Activated CD8-positive, alpha-beta memory T cell treated with anti-CD3 and anti-CD28 coated beads, Interleukin-2, amount 50 U/mL, for 48 hours (primary cell): ENCODE results near the gene SLC28A2.
"Not testable (repeated sequence)": the region's sequence is repeated elsewhere in the genome, so short reads cannot be mapped to it uniquely, and the experiment has no call there.

Experiments
- DNase-seq: peaks from one replicate; pipeline ENCODE4 v3.0.0-alpha.2; 2020

SLC28A2 gene, protein sequence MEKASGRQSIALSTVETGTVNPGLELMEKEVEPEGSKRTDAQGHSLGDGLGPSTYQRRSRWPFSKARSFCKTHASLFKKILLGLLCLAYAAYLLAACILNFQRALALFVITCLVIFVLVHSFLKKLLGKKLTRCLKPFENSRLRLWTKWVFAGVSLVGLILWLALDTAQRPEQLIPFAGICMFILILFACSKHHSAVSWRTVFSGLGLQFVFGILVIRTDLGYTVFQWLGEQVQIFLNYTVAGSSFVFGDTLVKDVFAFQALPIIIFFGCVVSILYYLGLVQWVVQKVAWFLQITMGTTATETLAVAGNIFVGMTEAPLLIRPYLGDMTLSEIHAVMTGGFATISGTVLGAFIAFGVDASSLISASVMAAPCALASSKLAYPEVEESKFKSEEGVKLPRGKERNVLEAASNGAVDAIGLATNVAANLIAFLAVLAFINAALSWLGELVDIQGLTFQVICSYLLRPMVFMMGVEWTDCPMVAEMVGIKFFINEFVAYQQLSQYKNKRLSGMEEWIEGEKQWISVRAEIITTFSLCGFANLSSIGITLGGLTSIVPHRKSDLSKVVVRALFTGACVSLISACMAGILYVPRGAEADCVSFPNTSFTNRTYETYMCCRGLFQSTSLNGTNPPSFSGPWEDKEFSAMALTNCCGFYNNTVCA

GRCh38 chr15:45251888-45252287 is at the start of gene SLC28A2:
SLC28A2 (plus strand) TSS chr15:45252234; CDS start chr15:45253216, 982 bp downstream.
- no peak for DNase-seq

DNA sequence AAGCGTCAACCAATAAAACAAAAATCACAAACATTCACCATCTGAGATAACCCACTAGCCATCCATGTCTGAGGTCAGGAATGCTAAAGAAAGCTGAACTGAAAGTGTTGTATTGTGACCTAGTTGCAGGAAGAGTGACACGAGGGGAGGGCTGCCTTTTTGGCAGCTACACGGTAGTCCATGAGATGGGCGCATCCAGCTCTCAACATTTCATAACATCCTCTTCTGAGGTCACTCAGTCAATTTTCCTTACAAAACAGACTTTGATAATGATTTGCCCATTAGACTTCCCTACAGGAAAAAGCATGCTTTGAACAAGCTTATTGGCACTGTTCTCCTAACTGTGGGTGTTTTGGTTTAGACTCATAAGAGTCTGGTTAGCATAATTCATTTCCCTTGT is 48.9 kb upstream of the SLC28A2 start:
- DNase-seq = no peak

DNA sequence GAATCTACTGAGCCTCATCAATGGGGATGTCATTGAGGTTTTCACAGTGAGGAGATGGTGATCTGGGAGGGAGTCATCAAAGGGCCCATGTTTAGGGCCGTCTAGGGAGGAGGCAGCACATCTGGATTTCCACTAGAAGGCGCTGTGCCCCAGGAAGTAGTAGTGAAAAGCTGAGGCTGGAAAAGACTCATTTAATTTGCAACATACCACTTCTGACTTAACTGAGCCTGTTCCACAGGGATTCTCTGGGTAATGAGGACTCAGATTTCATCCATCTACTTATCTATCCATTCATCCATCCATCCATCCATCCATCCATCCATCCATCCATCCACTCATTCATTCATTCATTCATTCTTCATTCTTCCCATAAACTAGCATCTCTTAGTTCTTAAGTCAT is 46.8 kb upstream of the SLC28A2 start:
- DNase-seq = peak; percentile 74

DNA sequence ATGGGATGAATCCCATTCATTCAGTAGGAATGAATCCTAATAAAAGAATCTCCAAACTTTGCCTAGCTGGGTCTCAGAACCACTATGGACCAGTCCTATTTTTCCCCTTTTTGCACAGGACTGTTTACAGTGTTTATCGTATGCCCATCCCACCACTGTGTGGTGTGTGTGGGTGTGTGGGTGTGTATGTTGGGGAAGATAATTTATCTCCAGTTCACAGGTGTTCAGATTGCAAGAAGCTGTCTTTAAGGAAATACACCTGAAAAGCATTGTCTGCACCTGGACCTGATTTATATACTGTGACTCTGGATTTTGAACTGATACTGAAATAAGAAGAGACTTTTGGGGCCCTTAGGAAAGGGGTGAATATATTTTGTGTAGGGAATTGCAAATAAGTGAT is 39.5 kb upstream of the SLC28A2 start:
- DNase-seq = no peak

DNA sequence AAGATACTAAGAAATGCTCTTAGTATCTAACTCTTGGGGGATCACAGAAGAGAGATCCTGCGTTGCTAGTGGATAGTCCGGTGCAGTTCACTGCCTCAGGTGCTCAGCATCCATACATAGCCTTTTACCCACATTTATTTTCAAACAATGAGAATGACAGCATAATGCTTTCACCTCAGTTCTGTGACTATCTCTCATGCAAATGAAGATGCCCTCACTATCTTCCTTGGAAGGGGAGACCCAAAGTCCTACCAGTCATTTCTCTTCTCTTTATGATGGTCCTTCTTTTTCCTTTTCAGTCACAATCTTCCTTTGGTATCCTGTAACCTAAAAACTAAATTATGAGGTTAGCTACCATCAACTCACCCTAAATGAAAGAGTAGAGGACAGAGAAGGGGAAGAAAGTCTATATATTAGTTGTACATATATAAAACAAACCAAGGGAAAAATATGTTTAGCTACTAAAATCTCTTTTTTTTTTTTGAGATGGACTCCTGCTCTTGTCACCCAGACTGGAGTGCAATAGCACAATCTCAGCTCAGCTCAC is 30.9 kb upstream of the SLC28A2 start:
- no peak for DNase-seq

GRCh38 chr15:45221967-45222366 is 30.1 kb upstream of the SLC28A2 start:
- no peak for DNase-seq

- DNase-seq = no peak
Measured at GRCh38 chr15:45224621-45225217, 27.3 kb upstream of the SLC28A2 start.

- no peak for DNase-seq
Measured at GRCh38 chr15:45225506-45226273, 26.3 kb upstream of the SLC28A2 start.

DNA sequence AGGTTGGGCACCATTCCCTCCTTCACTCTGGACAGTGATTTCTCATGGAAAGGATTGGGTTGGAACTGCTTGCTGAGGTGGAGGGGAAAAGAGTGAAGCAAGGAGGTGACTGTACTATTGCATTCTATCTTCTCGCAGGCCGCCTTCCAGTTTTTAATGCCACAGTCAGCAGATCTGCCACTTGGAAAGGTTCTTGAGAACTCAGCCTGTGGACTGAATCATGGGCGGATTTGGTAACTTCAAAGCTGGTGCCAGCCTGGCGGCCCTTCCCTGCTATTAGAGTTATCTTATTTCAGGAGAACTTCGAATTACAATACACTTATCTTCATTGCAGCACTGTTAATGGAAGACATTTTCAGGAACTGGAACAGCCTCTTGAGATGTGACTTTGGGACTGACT is 23.1 kb upstream of the SLC28A2 start:
- DNase-seq = no peak

GRCh38 chr15:45230245-45230965 is 21.6 kb upstream of the SLC28A2 start:
- DNase-seq = no peak

DNA sequence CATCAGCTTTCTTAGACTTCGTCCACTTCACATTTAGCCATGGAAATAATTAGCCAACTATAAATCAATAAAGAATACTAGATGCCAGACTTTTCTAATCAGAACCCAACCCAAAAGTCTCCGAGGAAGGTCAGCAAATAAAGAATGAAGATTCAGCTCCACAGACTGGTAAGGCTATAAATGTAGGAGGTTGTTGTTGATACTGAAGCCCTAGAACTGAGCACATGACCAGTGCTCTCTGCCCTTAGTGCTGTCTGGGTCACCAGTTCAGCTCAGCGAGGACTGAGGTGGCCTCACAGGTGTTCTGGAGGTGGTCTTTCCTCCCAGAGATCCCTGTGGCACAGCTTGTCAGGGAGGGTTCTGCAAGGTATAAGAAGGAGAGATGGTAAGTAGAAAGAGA is 20.9 kb upstream of the SLC28A2 start:
- DNase-seq = no peak

DNA sequence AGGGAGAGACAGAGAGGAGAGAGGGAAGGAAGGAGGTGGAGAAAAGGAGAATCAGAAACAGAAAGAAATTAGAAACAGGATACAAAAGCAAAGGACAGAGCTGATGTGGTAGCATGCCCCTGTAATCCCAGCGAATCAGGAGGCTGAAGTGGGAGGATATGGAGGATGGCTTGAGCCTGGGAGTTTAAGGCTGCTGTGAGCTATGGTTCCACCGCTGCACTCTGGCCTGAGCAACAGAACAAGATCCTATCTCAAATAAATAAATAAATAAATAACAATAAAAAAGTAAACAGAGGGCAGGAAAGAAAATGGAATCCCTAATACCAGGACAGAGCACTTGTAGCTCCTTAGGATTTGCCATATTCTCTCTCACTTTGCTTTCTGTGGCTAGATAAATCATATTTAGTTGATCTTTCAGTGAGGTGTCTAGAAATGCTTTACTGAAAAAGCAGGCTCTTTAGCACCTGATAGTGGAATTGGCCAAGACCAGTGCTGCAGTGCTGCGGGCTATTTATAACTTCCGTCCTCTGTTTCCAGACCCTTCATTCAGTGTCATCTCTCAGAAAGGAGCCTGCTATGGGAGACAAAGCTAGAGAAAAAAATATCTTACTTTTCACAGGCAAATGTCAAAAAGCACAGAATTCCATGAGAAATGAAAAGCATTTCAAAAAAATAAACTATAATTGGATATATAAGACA is 20.0 kb upstream of the SLC28A2 start:
- DNase-seq = no peak

DNA sequence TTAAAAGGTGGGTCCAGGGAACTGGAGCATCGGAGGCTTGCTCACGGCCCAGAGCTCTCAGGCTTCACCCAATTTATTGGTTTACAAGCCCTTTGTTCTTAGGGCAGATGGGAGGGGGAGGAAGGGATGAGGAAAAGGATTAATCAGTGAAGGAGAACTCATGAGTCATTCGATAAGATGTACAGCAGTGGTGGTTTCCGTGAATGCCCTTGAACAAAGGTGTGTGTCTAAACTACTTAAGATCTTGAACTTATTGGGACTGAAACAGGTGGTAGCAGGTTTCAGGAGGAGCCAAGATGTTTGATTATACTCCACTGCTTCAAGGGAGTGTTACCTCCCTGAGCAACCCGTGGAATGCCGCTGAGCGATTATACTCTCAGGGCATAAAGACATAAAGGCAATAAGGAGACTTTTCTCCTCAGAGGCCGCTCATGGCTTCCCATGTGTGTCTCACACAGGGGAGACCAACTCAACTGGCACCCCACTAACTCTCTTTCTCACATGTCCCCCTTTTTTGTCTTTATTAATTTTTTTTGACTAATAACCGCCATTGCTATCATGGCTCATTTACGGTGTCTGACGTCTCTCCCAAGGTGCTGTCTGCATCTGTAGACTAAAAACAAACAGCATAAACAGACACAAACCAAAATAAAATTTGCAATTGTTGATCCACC is 17.3 kb upstream of the SLC28A2 start:
- DNase-seq = no peak

DNA sequence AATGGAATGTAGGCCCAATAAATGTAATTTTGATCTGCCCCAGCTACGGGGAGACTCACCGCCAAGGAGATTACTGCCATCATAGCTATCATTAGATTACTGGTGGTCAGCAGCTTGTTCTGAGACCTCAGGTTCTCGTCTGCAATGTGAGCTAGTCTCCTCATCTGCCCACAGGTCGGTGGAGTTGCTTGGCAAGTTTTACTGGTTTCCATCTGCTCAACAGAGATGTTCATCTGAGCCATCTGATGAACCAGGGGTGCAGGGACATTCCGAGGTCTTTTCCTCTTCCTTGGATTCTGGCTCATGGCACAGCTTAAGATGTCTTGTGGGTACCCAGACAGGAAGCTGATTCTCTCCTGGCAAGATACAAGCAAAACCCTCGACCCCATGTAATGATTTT is 15.2 kb upstream of the SLC28A2 start:
- not testable (repeated sequence) for DNase-seq

DNA sequence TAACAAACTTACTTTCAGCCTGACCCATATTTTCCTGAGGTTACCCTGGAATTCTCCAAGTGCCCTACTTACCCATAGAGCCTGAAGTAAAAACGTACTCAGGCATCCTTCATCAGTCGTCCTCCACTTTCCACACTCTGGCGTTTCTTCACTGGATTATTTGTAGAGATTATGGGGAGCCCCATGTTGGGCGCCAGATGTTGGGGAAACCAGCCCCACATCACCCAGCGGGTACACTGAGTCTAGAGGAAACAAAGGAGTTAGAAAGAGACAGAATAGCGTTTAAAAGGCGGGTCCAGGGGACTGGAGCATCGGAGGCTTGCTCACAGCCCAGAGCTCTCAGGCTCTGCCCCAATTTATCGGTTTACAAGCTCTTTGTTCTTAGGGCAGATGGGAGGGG is 9.7 kb upstream of the SLC28A2 start:
- no peak for DNase-seq

GRCh38 chr15:45249125-45249780 is 2.8 kb upstream of the SLC28A2 start:
- DNase-seq = no peak

DNA sequence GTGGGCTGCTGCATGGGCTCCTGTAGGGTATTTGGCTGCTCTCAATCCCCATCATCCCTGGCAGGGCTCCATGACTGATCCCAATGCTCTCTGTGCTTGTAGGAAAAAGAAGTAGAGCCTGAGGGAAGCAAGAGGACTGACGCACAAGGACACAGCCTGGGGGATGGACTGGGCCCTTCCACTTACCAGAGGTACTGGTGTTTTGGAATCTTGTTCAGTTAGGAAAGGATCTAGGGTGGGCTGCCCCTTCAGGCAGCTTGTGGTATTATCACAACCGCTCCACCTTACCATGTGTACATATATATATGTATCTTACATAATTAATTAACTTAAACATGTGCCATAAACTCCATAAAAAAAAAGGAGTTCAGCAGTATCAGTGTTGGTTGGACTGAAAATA is 1.3 kb downstream of the SLC28A2 start:
- DNase-seq = no peak

- no peak for DNase-seq
Measured at GRCh38 chr15:45254405-45254804, 2.4 kb downstream of the SLC28A2 start.

GRCh38 chr15:45254824-45255223 is 2.8 kb downstream of the SLC28A2 start:
- not testable (repeated sequence) for DNase-seq

DNA sequence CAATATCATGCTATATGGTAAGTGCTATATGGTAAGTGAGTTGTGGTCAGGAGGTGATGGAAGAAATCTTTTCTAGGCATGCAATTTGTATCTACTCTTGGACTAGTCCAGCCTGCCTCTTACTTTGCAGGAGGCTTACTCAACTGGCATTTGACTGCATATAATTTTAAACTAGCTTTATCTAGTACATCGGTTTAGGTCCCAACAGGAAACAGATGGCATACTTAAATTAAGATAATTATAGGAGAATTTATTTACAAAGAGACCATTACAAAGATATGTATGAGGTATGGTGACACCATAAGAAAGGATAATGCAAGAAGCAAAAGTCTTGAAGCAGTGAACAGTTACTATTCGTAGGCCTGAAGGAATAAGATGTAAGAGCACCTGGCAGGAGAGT is 7.8 kb downstream of the SLC28A2 start:
- no peak for DNase-seq
